Measurements from ENCODE around the gene EBF4. TPM values are rescaled to one million over a fixed set of nuclear protein-coding genes. Genes with fewer than 3 reads are reported as not detected.

Gene EBF4
- total and polyA plus RNA-seq, 10 of the 15 experiments (the other 5 are each of a cell fraction or from before 2014, with no cell fraction given), result 0.13 TPM; not detected in 9

DNA sequence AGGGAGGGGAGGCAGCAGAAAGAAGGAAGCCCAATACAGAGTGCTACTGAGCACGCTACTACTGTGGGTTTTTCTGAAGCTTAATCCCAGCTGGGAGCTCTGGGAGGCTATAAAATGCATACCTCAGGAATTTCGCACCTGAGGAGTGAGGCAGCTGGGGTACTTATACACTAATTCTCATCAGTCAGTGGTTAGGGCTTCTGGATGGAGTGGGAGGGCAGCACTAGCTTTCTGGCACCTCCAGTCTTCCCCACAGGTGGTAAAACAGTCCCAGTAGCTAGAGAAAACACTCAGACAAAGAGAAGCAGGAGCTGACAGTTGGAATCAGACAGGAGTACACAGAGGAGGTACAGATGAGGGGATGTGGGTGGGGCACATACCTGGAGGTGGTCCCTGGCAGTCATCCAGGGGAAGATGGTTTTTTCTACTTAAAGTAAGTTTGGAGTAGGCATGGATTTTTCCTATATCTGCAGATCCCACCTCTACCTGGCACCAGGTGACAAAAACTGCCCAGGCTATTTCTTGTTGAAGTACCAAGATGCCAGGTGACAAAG, 70.1 kb downstream of the EBF4 start:
- no peak overlapping the region for H3K27ac ChIP-seq (ENCODE audit: control insufficient read depth, insufficient read depth)
- SMC1A ChIA-PET (ENCODE audit: uncharacterized antibody, unreplicated experiment), result no interaction called here
- in situ Hi-C loops (cut with MboI), result no loop called here
- FAIRE-seq (no peak), DNase-seq (ENCODE audit: low read depth, low spot score) (no peak), ATAC-seq (no peak)
- no TSS peak for BruUV-seq (replicated peaks)
- WGBS (ENCODE audit: insufficient coverage, insufficient replicate concordance, low lambda C conversion rate, missing lambda C conversion rate), result 5% methylated on average over 2 of the region's 2 CpGs
- intact Hi-C loops (cut with micrococcal nuclease; ENCODE audit: unreplicated experiment), result no loop called here
- no peaks in the 10 kb centered on the region for H3K9me3 ChIP-seq (replicated peaks; ENCODE audit: control insufficient read depth, insufficient read depth, low read length)
- TF ChIP-seq CBX5 (IDR thresholded peaks at IDR 0.05; ENCODE audit: low read depth) (no peak), NR2C1 (IDR thresholded peaks at IDR 0.05) (no peak), YY1 (IDR thresholded peaks at IDR 0.05; ENCODE audit: low read depth, low read length) (no peak), ZBED1 (IDR thresholded peaks at IDR 0.05; ENCODE audit: borderline replicate concordance) (no peak), IRF4 (IDR thresholded peaks at IDR 0.05; ENCODE audit: low read depth, low read length) (no peak), IKZF2 (IDR thresholded peaks at IDR 0.05) (no peak), NFYA (IDR thresholded peaks at IDR 0.05; ENCODE audit: borderline replicate concordance, low read depth, low read length) (no peak)
- TF ChIP-seq, protein P1, sequence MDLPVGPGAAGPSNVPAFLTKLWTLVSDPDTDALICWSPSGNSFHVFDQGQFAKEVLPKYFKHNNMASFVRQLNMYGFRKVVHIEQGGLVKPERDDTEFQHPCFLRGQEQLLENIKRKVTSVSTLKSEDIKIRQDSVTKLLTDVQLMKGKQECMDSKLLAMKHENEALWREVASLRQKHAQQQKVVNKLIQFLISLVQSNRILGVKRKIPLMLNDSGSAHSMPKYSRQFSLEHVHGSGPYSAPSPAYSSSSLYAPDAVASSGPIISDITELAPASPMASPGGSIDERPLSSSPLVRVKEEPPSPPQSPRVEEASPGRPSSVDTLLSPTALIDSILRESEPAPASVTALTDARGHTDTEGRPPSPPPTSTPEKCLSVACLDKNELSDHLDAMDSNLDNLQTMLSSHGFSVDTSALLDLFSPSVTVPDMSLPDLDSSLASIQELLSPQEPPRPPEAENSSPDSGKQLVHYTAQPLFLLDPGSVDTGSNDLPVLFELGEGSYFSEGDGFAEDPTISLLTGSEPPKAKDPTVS (IDR thresholded peaks at IDR 0.05; ENCODE audit: low read depth, low read length), result no peak
- POLR2A ChIA-PET, result no interaction called here
- CTCF ChIA-PET, result interaction anchor here (2.0 kb wide), 1 partner anchor 10 kb away, joined by 8 read pairs; no protein-coding TSS in a partner anchor
- RAD21 ChIA-PET (ENCODE audit: unreplicated experiment), result interaction anchor here (0.6 kb wide), 1 partner anchor 353 kb away, joined by 3 read pairs; no protein-coding TSS in a partner anchor
- no peaks in the 10 kb centered on the region for H3K79me2 ChIP-seq (ENCODE audit: control insufficient read depth, insufficient read depth, low read length)
- no peaks in the 10 kb centered on the region for H4K20me1 ChIP-seq (ENCODE audit: control insufficient read depth, insufficient read depth)
- no peak overlapping the region for H2AFZ ChIP-seq (ENCODE audit: control insufficient read depth, low read depth, low read length)
- no peak overlapping the region for H3K4me2 ChIP-seq (ENCODE audit: control insufficient read depth, insufficient read depth)
- H3K27me3 ChIP-seq (replicated peaks in 1 of 2; ENCODE audit: control insufficient read depth in 2 of 2, insufficient read depth in 2 of 2, low read length in 1 of 2), result no peaks in the 10 kb centered on the region; a peak in 2 of 4 replicates
- H3K4me1 ChIP-seq (ENCODE audit: control insufficient read depth, insufficient read depth, low read length), result no peaks in the 10 kb centered on the region
- no peaks in the 10 kb centered on the region for H3K36me3 ChIP-seq (ENCODE audit: control insufficient read depth in 2 of 2, insufficient read depth in 2 of 2, low read length in 1 of 2)
- no peak overlapping the region for H3K4me3 ChIP-seq
- no peak overlapping the region for H3K9ac ChIP-seq (ENCODE audit: control insufficient read depth, insufficient read depth, low read length)

Measured in GM12878 (cell line).